Measurements from ENCODE around the gene NATD1. TPM values are rescaled to one million over a fixed set of nuclear protein-coding genes. Genes with fewer than 3 reads are reported as not detected.

Gene NATD1
- total RNA-seq, 1 experiment from 2014 or later: 7.3 TPM

GRCh38 chr17:21213638-21214014 is 39.6 kb downstream of the NATD1 start:
- Histone ChIP-seq H2BK120ac (ENCODE audit: low read depth, low read length, poor library complexity, severe bottlenecking) (no peak overlapping the region), H4K5ac (ENCODE audit: insufficient read length, low read depth, low read length) (no peak overlapping the region), H3K23ac (ENCODE audit: insufficient read length, low read depth, low read length) (no peak overlapping the region), H2AK5ac (ENCODE audit: insufficient read length, low read length) (no peak overlapping the region), H3K27ac (ENCODE audit: insufficient read length, low read depth, low read length) (no peak overlapping the region), H3K14ac (ENCODE audit: insufficient read depth, low read length) (peak overlapping the region; percentile 94), H3K9me3 (ENCODE audit: control insufficient read depth, low read depth, low read length) (no peaks in the 10 kb centered on the region), H3K4me2 (ENCODE audit: insufficient read depth, insufficient read length, low read length) (peak overlapping the region; percentile 97), H2BK12ac (ENCODE audit: insufficient read length, low read depth, low read length) (no peak overlapping the region), H3K27me3 (ENCODE audit: insufficient read depth, low read length) (no peaks in the 10 kb centered on the region), H4K8ac (replicated peaks; ENCODE audit: insufficient read length, low read depth, low read length) (no peak overlapping the region), H3K56ac (ENCODE audit: insufficient read length, low read depth, low read length) (no peak overlapping the region), H3K79me2 (ENCODE audit: insufficient read depth, low read length) (peaks cover 49% of the 10 kb centered on the region), H3K4me1 (ENCODE audit: insufficient read depth, low read length) (peaks cover 2% of the 10 kb centered on the region; the same call in 1 of the 2 replicates), H2BK15ac (ENCODE audit: low read depth, low read length) (no peak overlapping the region), H3K79me1 (ENCODE audit: insufficient read depth, low read depth, low read length, poor library complexity, severe bottlenecking) (peaks cover 4% of the 10 kb centered on the region), H4K20me1 (ENCODE audit: control insufficient read depth, insufficient read depth, insufficient read length) (peaks cover 3% of the 10 kb centered on the region), H2AFZ (ENCODE audit: low read length) (no peak overlapping the region), H3K23me2 (ENCODE audit: insufficient read length, low read depth, low read length, poor library complexity, severe bottlenecking) (peaks cover 17% of the 10 kb centered on the region), H3K18ac (ENCODE audit: insufficient read length, low read depth, low read length) (peak overlapping the region; percentile 93), H4K91ac (ENCODE audit: insufficient read length, low read depth, low read length) (no peak overlapping the region), H2BK20ac (ENCODE audit: low read depth, low read length, poor library complexity, severe bottlenecking) (no peak overlapping the region), H3T11ph (ENCODE audit: low read length) (no peak overlapping the region), H3K9ac (ENCODE audit: extremely low read depth, insufficient read length, low read length) (peak overlapping the region; percentile 95), H3K4ac (ENCODE audit: low read depth, low read length) (no peak overlapping the region), H2BK5ac (ENCODE audit: insufficient read length, low read length) (peak overlapping the region; percentile 43)
- H3K36me3 Mint-ChIP-seq (ENCODE audit: insufficient read depth in 1 of 3, low read depth in 3 of 3): peaks cover 7 to 21% (median 8%) of the 10 kb centered on the region in 3 experiments; a peak in 6 of 7 replicates
- no peak for TF ChIP-seq CTCF (conservative IDR thresholded peaks at IDR 0.05)
- peak overlapping the region; percentile 93 to 97 for H3K4me3 Mint-ChIP-seq
- H3K27me3 Mint-ChIP-seq (ENCODE audit: low read depth): no peaks in the 10 kb centered on the region; the same call in 1 of the 2 replicates
- no peak for DNase-seq
- H3K27ac Mint-ChIP-seq: peak overlapping the region in 2 of 3 experiments; percentile 95 to 99; a peak in 4 of 7 replicates
- H3K9me3 Mint-ChIP-seq: no peaks in the 10 kb centered on the region
- peaks cover 46 to 48% of the 10 kb centered on the region in 2 experiments for H3K4me1 Mint-ChIP-seq
- no CpG with 5 or more reads among the region's 35 CpGs for WGBS (ENCODE audit: extremely low coverage, insufficient read length, low lambda C conversion rate)
